Fibroblast of lung (primary cell): ENCODE data around the gene AGTR1. TPM values are rescaled to one million over a fixed set of nuclear protein-coding genes. Genes with fewer than 3 reads are reported as not detected.
"Not testable (repeated sequence)": the region's sequence is repeated elsewhere in the genome, so short reads cannot be mapped to it uniquely, and the experiment has no call there.

Experiments
- DNase-seq, 2 donors: peaks; one replicate each; pipeline versions ENCODE4 v3.0.0 to v3.0.0-alpha.2; 2010; ENCODE audit warnings: low read depth in 2 of 2
- H2AFZ ChIP-seq: 2 replicates; pipeline ENCODE4 v1.5.1; 2012; ENCODE audit warnings: low read length, control low read depth, inconsistent platforms
- H3K27ac ChIP-seq: 2 replicates; pipeline ENCODE4 v1.5.1; 2011; ENCODE audit warnings: low read length, control low read depth; ENCODE audit not compliant: insufficient read depth
- H3K27me3 ChIP-seq: 2 replicates; pipeline ENCODE4 v1.5.1; 2011; ENCODE audit warnings: mild to moderate bottlenecking, low read length; ENCODE audit not compliant: control insufficient read depth, insufficient read depth
- H3K36me3 ChIP-seq: 2 replicates; pipeline ENCODE4 v1.5.1; 2011; ENCODE audit warnings: low read length; ENCODE audit not compliant: control insufficient read depth, insufficient read depth
- H3K4me1 ChIP-seq: 2 replicates; pipeline ENCODE4 v1.5.1; 2011; ENCODE audit warnings: low read length; ENCODE audit not compliant: control insufficient read depth, insufficient read depth; ENCODE audit errors: extremely low read depth
- H3K4me2 ChIP-seq: 2 replicates; pipeline ENCODE4 v1.5.1; 2011; ENCODE audit warnings: low read length, control low read depth; ENCODE audit not compliant: insufficient read depth; ENCODE audit errors: extremely low read depth
- H3K4me3 ChIP-seq, 4 experiments: fragments of 200-600 bp in 1 of 4; sonication (generic) in 1 of 4; replicated peaks in 1 of 4; 2 replicates each; pipeline ENCODE4 v1.5.1; 2011 to 2016; ENCODE audit warnings: low read length in 4 of 4, low read depth in 3 of 4, mild to moderate bottlenecking in 3 of 4, control low read depth in 2 of 4, inconsistent platforms in 1 of 4, mixed read lengths in 1 of 4; ENCODE audit not compliant: insufficient read depth in 1 of 4; ENCODE audit errors: control extremely low read depth in 1 of 4
- H3K79me2 ChIP-seq: 2 replicates; pipeline ENCODE4 v1.5.1; 2012; ENCODE audit warnings: mild to moderate bottlenecking, low read length, inconsistent platforms; ENCODE audit not compliant: control insufficient read depth, insufficient read depth
- H3K9ac ChIP-seq: 2 replicates; pipeline ENCODE4 v1.5.1; 2011; ENCODE audit warnings: mild to moderate bottlenecking, low read length, control low read depth; ENCODE audit not compliant: insufficient read depth
- H3K9me3 ChIP-seq: 2 replicates; pipeline ENCODE4 v1.5.1; 2012; ENCODE audit warnings: low read depth, low read length; ENCODE audit not compliant: control insufficient read depth, insufficient read depth
- H4K20me1 ChIP-seq: 2 replicates; pipeline ENCODE4 v1.5.1; 2011; ENCODE audit warnings: low read length; ENCODE audit not compliant: control insufficient read depth, insufficient read depth; ENCODE audit errors: extremely low read depth
- CTCF ChIP-seq, 2 donors: IDR thresholded peaks in 1 of 2; conservative IDR thresholded peaks in 1 of 2; 1 replicate in 1 of 2; 2 replicates in 1 of 2; pipeline ENCODE4 v1.5.1; 2011 to 2012; ENCODE audit warnings: low read length in 2 of 2, control low read depth in 1 of 2, inconsistent platforms in 1 of 2, low read depth in 1 of 2, mild to moderate bottlenecking in 1 of 2
- EZH2 ChIP-seq: IDR thresholded peaks from 2 replicates; pipeline ENCODE4 v1.5.1; 2012; ENCODE audit warnings: low read length, control low read depth, mild to moderate bottlenecking; ENCODE audit errors: missing control alignments
- polyA plus RNA-seq, 2 donors: library from polyadenylated mRNA; depleted of rRNA in 1 of 2; stranded (reverse) in 1 of 2; unstranded in 1 of 2; fragments of >200 nt; gene quantifications; 2 replicates each; pipeline ENCODE4 v1.2.1, GENCODE V29; 2011 to 2012; ENCODE audit warnings: missing spikeins in 1 of 2
- total RNA-seq: library from RNA; depleted of rRNA; stranded (reverse); fragments of >200 nt; gene quantifications from 2 replicates; pipeline ENCODE4 v1.2.1, GENCODE V29; 2014

Gene AGTR1
- total and polyA plus RNA-seq, 2 donors (not counting 1 experiment from before 2014, with no cell fraction given): 1.2 to 3.9 TPM

GRCh38 chr3:148773805-148774204 lies 76.1 kb downstream of the AGTR1 start:
- Histone ChIP-seq H3K36me3 (no peaks in the 10 kb centered on the region), H3K9me3 (no peaks in the 10 kb centered on the region), H4K20me1 (no peaks in the 10 kb centered on the region), H3K27me3 (no peaks in the 10 kb centered on the region), H2AFZ (no peak overlapping the region), H3K9ac (no peak overlapping the region), H3K4me2 (no peak overlapping the region), H3K4me3 (no peak overlapping the region), H3K4me1 (no peaks in the 10 kb centered on the region), H3K27ac (no peak overlapping the region), H3K79me2 (no peaks in the 10 kb centered on the region)
- no peak for TF ChIP-seq CTCF (conservative IDR thresholded peaks at IDR 0.05 in 1 of 2, IDR thresholded peaks at IDR 0.05 in 1 of 2; ENCODE audit: low read depth in 1 of 2, low read length in 2 of 2)
- TF ChIP-seq EZH2: no peak
- DNase-seq: no peak

- Histone ChIP-seq H3K27me3 (no peaks in the 10 kb centered on the region), H3K79me2 (no peaks in the 10 kb centered on the region), H3K4me3 (no peak overlapping the region), H3K4me2 (no peak overlapping the region), H4K20me1 (no peaks in the 10 kb centered on the region), H3K9ac (no peak overlapping the region), H3K9me3 (no peaks in the 10 kb centered on the region), H3K4me1 (no peaks in the 10 kb centered on the region), H3K27ac (no peak overlapping the region), H2AFZ (no peak overlapping the region), H3K36me3 (no peaks in the 10 kb centered on the region)
- TF ChIP-seq CTCF (conservative IDR thresholded peaks at IDR 0.05 in 1 of 2, IDR thresholded peaks at IDR 0.05 in 1 of 2; ENCODE audit: low read depth in 1 of 2, low read length in 2 of 2) (no peak), EZH2 (no peak)
- no peak for DNase-seq
Observed at GRCh38 chr3:148778926-148779325, 81.2 kb downstream of the AGTR1 start.

GRCh38 chr3:148785026-148785425 lies 87.3 kb downstream of the AGTR1 start:
- not testable (repeated sequence) for H3K4me2 ChIP-seq, H3K9me3 ChIP-seq, H3K9ac ChIP-seq, H2AFZ ChIP-seq, H3K36me3 ChIP-seq, H4K20me1 ChIP-seq, H3K27ac ChIP-seq, H3K79me2 ChIP-seq, H3K4me1 ChIP-seq, DNase-seq, H3K4me3 ChIP-seq, H3K27me3 ChIP-seq

GRCh38 chr3:148786159-148786558 lies 88.5 kb downstream of the AGTR1 start:
- H3K9ac ChIP-seq, H3K4me1 ChIP-seq, H4K20me1 ChIP-seq, H3K79me2 ChIP-seq, H2AFZ ChIP-seq, H3K27ac ChIP-seq, H3K9me3 ChIP-seq, H3K27me3 ChIP-seq, H3K4me2 ChIP-seq, DNase-seq, H3K4me3 ChIP-seq, H3K36me3 ChIP-seq: not testable (repeated sequence)
